Measurements from ENCODE around the gene MPZL3.

- TF ChIP-seq CTCF (IDR thresholded peaks at IDR 0.05) = no peak
- TF ChIP-seq POLR2A (IDR thresholded peaks at IDR 0.05) = no peak
These were observed 41.2 kb downstream of the MPZL3 start for GRCh38 chr11:118211006-118211405.
